NCI-H2196 treated with DMSO at 0.1 percent for 48 hours (cell line): ENCODE data around the gene MUS81.
"Not testable (repeated sequence)": the region's sequence is repeated elsewhere in the genome, so short reads cannot be mapped to it uniquely, and the experiment has no call there.

ENCODE experiments used
- DNase-seq: peaks from one replicate; lab custom pipeline; 2025; ENCODE audit not compliant: unreplicated experiment; lab: John Stamatoyannopoulos, UW

The MUS81 gene

GRCh38 chr11:65844231-65844872, 15.9 kb upstream of the MUS81 start:
- DNase-seq: no peak

GRCh38 chr11:65847746-65848145, 12.5 kb upstream of the MUS81 start:
- DNase-seq: no peak

GRCh38 chr11:65848693-65849092, 11.5 kb upstream of the MUS81 start:
- DNase-seq: not testable (repeated sequence)

GRCh38 chr11:65849366-65849765, 10.9 kb upstream of the MUS81 start:
- no peak for DNase-seq

GRCh38 chr11:65849771-65850216, 10.4 kb upstream of the MUS81 start:
- DNase-seq: no peak

- no peak for DNase-seq
Observed at GRCh38 chr11:65850217-65851082, 9.8 kb upstream of the MUS81 start.

- no peak for DNase-seq
Observed at GRCh38 chr11:65851083-65851579, 9.1 kb upstream of the MUS81 start.

GRCh38 chr11:65851811-65852507, 8.3 kb upstream of the MUS81 start:
- DNase-seq: no peak

GRCh38 chr11:65852508-65853245, 7.6 kb upstream of the MUS81 start:
- no peak for DNase-seq

GRCh38 chr11:65853246-65853979, 6.8 kb upstream of the MUS81 start:
- no peak for DNase-seq

GRCh38 chr11:65854161-65854592, 6.1 kb upstream of the MUS81 start:
- no peak for DNase-seq

GRCh38 chr11:65854852-65855837, 5.1 kb upstream of the MUS81 start:
- no peak for DNase-seq

GRCh38 chr11:65855927-65856363, 4.3 kb upstream of the MUS81 start:
- no peak for DNase-seq

- DNase-seq: peak; percentile 30
Observed at GRCh38 chr11:65856689-65857499, 3.3 kb upstream of the MUS81 start.

- DNase-seq: no peak
Observed at GRCh38 chr11:65857500-65857852, 2.8 kb upstream of the MUS81 start.

GRCh38 chr11:65857853-65858680, 2.2 kb upstream of the MUS81 start, which contains the start of gene CFL1:
CFL1 (minus strand) TSS chr11:65858180; CDS start chr11:65858099, 81 bp downstream.
- DNase-seq: peak; percentile 95

GRCh38 chr11:65858681-65859087, 1.5 kb upstream of the MUS81 start:
- peak; percentile 51 for DNase-seq
